ENCODE measurements around the gene ZBED4.

DNA sequence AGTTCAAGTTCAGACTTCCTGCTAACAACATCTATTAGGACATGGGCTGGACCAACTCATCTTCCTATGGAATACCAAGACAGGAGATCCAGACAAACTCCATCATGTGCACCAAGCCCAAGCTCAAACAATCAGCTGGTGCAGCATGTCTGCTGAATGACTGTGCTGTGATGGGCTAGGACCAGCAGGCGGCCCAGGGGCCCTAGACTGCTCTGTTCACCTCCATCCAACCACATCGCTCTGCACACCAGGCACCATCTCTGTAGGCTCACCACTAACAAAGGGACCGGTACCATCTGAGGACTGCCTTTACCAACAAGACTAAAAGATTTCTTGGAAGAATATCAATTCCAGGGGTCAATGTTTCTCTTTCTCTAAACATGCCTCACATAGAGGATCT, 36.3 kb upstream of the ZBED4 start:
- TF ChIP-seq, protein P1, sequence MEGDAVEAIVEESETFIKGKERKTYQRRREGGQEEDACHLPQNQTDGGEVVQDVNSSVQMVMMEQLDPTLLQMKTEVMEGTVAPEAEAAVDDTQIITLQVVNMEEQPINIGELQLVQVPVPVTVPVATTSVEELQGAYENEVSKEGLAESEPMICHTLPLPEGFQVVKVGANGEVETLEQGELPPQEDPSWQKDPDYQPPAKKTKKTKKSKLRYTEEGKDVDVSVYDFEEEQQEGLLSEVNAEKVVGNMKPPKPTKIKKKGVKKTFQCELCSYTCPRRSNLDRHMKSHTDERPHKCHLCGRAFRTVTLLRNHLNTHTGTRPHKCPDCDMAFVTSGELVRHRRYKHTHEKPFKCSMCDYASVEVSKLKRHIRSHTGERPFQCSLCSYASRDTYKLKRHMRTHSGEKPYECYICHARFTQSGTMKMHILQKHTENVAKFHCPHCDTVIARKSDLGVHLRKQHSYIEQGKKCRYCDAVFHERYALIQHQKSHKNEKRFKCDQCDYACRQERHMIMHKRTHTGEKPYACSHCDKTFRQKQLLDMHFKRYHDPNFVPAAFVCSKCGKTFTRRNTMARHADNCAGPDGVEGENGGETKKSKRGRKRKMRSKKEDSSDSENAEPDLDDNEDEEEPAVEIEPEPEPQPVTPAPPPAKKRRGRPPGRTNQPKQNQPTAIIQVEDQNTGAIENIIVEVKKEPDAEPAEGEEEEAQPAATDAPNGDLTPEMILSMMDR (IDR thresholded peaks at IDR 0.05; ENCODE audit: low read length): no peak
- TF ChIP-seq EZH2 (IDR thresholded peaks at IDR 0.05; ENCODE audit: borderline replicate concordance, low read length): no peak

Data from OCI-LY1 (cell line).